ENCODE results near the gene ZEB2.

DNA sequence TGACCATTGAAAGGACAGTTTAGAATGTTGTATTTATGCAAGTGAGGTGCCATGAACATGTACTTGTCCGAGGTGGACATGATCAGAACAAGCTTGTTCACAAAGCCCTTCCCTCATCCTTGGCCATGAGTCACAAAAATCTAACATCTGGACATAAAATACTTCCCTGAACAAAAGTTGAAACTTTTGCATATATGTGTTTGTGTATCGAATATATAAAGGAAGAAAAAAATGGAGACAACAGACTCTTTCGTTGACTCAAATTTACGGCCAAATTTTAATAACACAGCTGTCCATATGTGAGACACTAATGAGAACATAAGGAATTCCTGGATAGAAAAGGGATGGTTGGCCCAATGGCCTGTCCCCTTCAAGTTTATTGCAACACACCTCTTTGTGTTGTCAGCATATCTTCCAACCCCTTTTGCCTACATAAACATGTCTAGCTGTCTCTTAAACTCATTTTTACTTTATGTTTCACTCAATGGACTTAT is 19.4 kb upstream of the ZEB2 start:
- TF ChIP-seq, protein P1, sequence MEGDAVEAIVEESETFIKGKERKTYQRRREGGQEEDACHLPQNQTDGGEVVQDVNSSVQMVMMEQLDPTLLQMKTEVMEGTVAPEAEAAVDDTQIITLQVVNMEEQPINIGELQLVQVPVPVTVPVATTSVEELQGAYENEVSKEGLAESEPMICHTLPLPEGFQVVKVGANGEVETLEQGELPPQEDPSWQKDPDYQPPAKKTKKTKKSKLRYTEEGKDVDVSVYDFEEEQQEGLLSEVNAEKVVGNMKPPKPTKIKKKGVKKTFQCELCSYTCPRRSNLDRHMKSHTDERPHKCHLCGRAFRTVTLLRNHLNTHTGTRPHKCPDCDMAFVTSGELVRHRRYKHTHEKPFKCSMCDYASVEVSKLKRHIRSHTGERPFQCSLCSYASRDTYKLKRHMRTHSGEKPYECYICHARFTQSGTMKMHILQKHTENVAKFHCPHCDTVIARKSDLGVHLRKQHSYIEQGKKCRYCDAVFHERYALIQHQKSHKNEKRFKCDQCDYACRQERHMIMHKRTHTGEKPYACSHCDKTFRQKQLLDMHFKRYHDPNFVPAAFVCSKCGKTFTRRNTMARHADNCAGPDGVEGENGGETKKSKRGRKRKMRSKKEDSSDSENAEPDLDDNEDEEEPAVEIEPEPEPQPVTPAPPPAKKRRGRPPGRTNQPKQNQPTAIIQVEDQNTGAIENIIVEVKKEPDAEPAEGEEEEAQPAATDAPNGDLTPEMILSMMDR (IDR thresholded peaks at IDR 0.05; ENCODE audit: insufficient read depth, low read length, poor library complexity, severe bottlenecking): no peak
- TF ChIP-seq EZH2phosphoT487 (conservative IDR thresholded peaks at IDR 0.05; ENCODE audit: low read length): no peak

Data from SU-DHL-6 (cell line).